Adipose tissue (tissue), 3 donors: ENCODE results near the gene DCAF6. TPM values are rescaled to one million over a fixed set of nuclear protein-coding genes. Genes with fewer than 3 reads are reported as not detected.
"Not testable (repeated sequence)": the region's sequence is repeated elsewhere in the genome, so short reads cannot be mapped to it uniquely, and the experiment has no call there.

Experiments used
- H3K27ac ChIP-seq: one replicate; pipeline ENCODE4 v1.5.1; 2013; ENCODE audit warnings: low read depth, low read length
- WGBS, 3 donors: extraction: QIAGEN DNeasy Blood & Tissue Kit; methylation state at CpG; one replicate each; pipeline ENCODE4 v1.1.7; 2013; 5-methylcytosine and 5-hydroxymethylcytosine counted together
- polyA plus RNA-seq, 3 donors: library from polyadenylated mRNA; stranded (reverse); fragments of 200-250 nt; gene quantifications; one replicate each; pipeline ENCODE4 v1.2.3, GENCODE V29; 2013
- donor health status: healthy with polysubstance abuse.
- donor health status: Bipolar disorder and iron deficiency.
- donor health status: healthy.

Gene DCAF6
- polyA plus RNA-seq, 3 donors, result 12.8 to 56.2 (median 29.1) TPM

DNA sequence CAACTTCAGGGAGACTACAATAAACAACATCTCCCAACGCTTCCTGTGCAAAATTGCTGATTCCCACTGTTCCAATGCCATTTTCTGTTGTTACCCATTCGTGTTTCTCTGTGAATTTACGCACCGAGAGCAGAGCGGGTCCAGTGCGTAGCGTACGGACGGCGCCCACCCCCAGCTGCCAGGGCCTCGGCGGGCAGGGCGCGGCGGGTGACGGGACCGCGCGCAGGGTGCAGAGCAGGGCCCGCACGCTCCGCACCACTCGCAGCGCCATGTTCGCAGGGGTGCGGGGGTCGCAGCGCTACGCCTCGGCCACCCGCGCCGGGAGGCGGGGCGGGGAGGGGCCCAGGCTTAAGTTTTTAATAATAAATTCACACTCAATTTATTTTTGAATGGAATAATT, 119.7 kb downstream of the DCAF6 start:
- H3K27ac ChIP-seq, result not testable (repeated sequence)
- WGBS, 3 donors, result 67 to 81% (median 81%) methylated on average over 22 to 32 of the region's 35 CpGs

DNA sequence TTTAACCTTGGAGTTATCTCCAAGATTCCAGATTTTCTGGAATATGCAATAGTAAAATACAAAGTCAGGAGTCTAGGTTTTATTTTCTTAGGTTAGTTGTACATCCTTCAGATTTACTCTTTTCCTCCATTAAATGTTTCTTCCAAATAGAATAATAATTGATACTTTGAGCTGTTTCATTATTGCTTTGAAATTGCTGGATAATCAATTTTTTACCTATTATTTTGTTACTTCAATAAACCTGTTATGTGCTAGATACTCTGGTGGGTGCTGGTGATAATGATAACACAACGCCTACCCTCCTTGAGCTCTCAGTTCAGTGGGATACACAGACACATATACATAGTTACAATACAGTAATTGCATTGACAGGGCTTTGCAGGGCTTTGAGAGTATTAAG, 120.9 kb downstream of the DCAF6 start:
- no peak overlapping the region for H3K27ac ChIP-seq
- 95 to 100% (median 97%) methylated on average over 1 of the region's 1 CpG for WGBS, 3 donors

GRCh38 chr1:168057921-168058320, 121.4 kb downstream of the DCAF6 start:
- WGBS, 3 donors, result 97 to 99% (median 98%) methylated on average over 2 of the region's 2 CpGs
- H3K27ac ChIP-seq, result no peak overlapping the region

DNA sequence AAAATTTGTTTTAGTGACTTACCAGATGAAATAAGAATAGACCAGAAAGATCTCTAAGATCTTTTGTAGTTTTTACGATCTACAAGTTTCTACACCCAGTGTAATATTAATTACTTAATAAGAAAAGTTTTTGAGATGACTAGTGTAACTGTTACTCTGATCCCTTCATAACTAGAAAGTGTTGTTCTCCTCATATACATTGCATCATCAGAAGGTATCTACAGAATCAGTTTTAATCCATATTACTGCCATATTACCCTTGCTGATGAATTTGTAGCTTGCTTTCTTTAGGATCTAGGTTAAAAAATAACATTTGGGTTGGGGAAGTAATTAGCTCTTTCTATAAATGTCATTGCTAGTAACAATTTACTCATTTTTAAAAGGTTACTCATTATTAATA, 127.7 kb downstream of the DCAF6 start:
- no peak overlapping the region for H3K27ac ChIP-seq
- 97 to 100% (median 98%) methylated on average over 1 of the region's 1 CpG for WGBS, 3 donors

GRCh38 chr1:168065506-168065905, 129.0 kb downstream of the DCAF6 start:
- no peak overlapping the region for H3K27ac ChIP-seq
- 80 to 89% (median 88%) methylated on average over 3 of the region's 3 CpGs for WGBS, 3 donors

GRCh38 chr1:168069384-168069783, 132.9 kb downstream of the DCAF6 start:
- WGBS, 3 donors, result 88 to 92% (median 92%) methylated on average over 3 of the region's 3 CpGs

GRCh38 chr1:168079761-168080160, 143.3 kb downstream of the DCAF6 start:
- no peak overlapping the region for H3K27ac ChIP-seq

More at GRCh38 chr1:168069384-168069783, 132.9 kb downstream of the DCAF6 start:
- no peak overlapping the region for H3K27ac ChIP-seq

DNA sequence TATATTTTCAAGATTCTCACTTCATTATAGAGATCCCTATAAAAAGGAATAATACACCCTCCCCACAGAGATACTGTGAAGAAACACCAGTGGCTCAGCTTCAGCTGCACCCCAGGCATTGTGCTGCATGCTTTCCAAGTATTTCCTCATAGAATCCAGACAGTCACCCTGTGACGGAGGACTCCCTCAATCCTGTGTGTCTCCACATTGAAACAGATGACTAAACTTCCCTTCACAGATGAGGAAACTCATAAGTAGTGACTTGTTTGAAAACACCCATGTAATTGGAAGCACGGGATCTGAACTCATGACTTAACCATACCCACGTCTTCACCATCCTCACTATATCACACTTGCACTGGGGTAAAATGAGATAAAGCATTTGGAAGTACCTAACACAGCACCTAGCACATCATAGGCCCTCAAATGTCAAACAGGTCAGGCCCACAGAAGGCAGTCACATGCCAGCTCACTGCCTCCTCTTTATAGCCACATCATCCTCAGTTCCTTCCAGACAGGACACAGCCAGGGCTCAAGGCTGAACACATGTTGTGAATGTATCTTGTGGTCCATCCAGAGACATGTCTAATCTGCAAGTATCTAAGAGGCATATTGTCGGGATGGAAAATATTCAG, 145.0 kb downstream of the DCAF6 start:
- 64 to 80% (median 65%) methylated on average over 4 of the region's 4 CpGs for WGBS, 3 donors
- no peak overlapping the region for H3K27ac ChIP-seq

DNA sequence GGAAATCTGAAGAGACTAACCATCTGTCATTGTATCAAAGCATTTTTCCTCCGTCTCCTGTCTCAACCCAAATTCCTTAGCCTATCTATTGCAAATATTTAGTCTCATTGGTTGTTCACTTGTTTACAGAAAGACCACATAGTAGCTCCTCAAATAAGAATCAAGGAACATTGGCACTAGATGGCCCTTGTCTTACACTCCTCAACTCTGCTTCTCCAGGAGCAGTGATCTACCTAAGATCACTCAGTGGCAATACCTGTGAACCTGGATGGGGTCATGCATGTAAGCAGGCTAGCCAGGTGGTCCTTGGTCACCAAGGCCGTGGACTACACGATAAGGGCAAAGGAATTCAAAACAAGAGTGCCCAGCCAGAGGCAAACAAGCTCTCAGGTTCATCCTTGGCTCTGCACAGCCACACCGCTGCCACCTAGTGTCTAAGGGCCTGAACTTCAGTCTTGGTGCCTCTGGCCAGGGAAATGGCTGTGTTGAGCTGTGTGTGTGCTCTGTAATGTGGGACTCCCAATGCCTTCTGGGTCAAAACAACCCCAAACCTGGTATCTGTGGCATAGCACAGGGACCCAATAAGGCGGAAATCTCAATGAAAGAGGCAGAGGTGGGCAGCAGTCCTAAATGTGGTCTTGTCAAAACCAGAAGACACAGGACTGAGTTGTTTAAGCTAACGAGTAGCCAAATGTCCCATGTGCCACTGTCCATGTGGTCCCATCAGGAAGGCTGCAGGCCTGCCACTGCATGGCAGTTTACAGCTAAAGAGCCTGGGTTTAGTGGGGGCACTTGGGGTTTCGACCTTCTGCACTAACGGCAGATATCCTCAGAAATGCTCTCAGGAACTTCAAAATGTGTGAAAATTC, 145.8 kb downstream of the DCAF6 start:
- WGBS, 3 donors, result 47 to 58% (median 55%) methylated on average over 8 of the region's 8 CpGs
- no peak overlapping the region for H3K27ac ChIP-seq

- WGBS, 3 donors, result 88 to 95% (median 94%) methylated on average over 7 of the region's 7 CpGs
These were observed 147.2 kb downstream of the DCAF6 start for GRCh38 chr1:168083456-168084325.

GRCh38 chr1:168084396-168085231, 148.1 kb downstream of the DCAF6 start:
- WGBS, 3 donors, result 37 to 39% (median 39%) methylated on average over 13 of the region's 13 CpGs
- H3K27ac ChIP-seq, result no peak overlapping the region

More at GRCh38 chr1:168083456-168084325, 147.2 kb downstream of the DCAF6 start:
- no peak overlapping the region for H3K27ac ChIP-seq

DNA sequence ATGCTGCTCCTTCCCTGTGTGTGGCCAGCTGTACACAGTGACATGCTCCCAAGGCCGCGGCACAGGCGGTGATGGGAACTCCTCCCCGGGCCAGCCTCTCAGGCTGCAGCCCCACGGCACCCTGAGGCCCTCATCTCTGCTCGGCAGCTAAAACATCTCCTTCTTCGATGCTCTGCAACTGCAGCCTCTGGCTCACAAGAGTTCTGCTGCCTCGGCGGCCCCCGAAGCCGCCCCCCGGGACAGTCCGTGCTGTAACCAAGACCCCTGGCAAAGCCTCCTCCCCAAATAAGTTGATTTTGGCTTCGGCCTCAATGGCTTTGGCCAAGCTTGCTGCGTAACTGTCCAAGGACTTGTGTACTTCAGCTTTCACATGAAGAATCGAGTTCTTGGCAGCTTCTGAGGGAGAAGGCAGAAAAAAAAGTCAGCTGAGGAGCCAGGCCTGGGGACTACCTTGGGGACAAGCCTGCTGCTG, 149.0 kb downstream of the DCAF6 start:
- WGBS, 3 donors, result 42 to 71% (median 59%) methylated on average over 16 of the region's 16 CpGs
- no peak overlapping the region for H3K27ac ChIP-seq

- H3K27ac ChIP-seq, result no peak overlapping the region
- WGBS, 3 donors, result 81 to 86% (median 83%) methylated on average over 2 of the region's 2 CpGs
These were observed 150.0 kb downstream of the DCAF6 start for GRCh38 chr1:168086438-168086837.

GRCh38 chr1:168087696-168088095, 151.2 kb downstream of the DCAF6 start:
- H3K27ac ChIP-seq, result no peak overlapping the region
- 91 to 94% (median 93%) methylated on average over 10 of the region's 10 CpGs for WGBS, 3 donors

- no peak overlapping the region for H3K27ac ChIP-seq
- 85 to 94% (median 91%) methylated on average over 14 of the region's 14 CpGs for WGBS, 3 donors
These were observed 152.2 kb downstream of the DCAF6 start for GRCh38 chr1:168088511-168089325.

GRCh38 chr1:168089326-168089978, 153.0 kb downstream of the DCAF6 start:
- no peak overlapping the region for H3K27ac ChIP-seq
- 89 to 96% (median 94%) methylated on average over 13 of the region's 13 CpGs for WGBS, 3 donors

DNA sequence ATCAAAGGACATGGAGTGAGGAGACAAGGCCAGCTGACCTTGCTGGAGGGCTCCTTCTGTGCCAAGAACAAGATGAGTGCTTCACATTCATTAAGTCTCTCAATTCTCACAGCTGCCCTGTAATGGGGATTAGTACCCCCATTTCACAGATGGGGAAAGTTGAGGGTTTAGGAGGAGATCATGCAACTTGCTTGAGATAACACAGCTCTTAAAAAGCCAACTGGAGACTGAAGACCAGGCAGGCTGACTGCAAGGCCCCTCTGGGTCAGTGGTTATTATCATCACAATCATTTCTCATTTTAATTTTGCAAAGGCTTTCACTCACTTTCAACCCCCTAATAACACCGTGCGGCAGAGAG, 153.5 kb downstream of the DCAF6 start:
- 85 to 100% (median 92%) methylated on average over 2 of the region's 2 CpGs for WGBS, 3 donors
- no peak overlapping the region for H3K27ac ChIP-seq
